Measurements from ENCODE around the gene GRK1.
"Not testable (repeated sequence)": the region's sequence is repeated elsewhere in the genome, so short reads cannot be mapped to it uniquely, and the experiment has no call there.

The GRK1 gene

GRCh38 chr13:113745500-113746142 lies 78.6 kb downstream of the GRK1 start:
- not testable (repeated sequence) for DNase-seq

DNA sequence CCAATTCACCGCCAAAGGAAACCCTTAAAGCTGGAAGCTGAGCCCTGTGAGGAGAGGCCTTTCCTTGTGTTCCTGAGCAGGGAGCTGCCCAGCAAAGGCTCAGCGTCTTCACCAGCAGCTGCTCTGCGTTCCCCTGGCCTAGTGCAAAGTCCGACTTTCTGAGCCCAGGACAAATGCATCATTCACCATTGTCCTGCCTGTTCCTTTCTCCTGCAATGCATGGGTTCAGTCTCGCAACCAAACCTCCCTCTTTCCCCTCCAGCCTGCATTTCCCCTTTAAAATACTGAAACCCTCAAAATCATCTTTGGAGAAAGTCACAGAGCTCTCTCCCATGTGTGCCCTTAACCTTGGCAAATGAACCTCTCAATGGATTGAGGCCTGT lies 79.1 kb downstream of the GRK1 start:
- no peak for DNase-seq

DNA sequence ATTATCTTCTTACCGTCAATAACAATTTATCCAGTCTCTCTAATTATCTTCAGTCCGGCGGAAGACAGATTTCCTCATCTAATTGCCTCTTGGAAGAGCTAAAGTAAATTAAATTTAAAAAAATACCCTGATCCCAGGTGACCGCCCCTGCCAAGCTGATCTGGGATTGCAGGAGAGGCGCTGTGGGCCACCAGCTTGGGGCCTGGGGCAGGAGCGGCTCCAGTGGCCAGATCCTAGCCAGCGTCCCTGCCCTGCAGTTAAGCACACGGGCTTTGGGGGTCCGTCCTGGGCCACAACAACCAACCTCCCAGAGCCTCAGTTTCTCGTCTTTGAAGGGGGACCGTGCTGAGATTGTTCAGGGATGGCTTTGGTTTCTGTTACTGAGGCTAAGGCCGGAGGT lies 79.7 kb downstream of the GRK1 start:
- DNase-seq: no peak

DNA sequence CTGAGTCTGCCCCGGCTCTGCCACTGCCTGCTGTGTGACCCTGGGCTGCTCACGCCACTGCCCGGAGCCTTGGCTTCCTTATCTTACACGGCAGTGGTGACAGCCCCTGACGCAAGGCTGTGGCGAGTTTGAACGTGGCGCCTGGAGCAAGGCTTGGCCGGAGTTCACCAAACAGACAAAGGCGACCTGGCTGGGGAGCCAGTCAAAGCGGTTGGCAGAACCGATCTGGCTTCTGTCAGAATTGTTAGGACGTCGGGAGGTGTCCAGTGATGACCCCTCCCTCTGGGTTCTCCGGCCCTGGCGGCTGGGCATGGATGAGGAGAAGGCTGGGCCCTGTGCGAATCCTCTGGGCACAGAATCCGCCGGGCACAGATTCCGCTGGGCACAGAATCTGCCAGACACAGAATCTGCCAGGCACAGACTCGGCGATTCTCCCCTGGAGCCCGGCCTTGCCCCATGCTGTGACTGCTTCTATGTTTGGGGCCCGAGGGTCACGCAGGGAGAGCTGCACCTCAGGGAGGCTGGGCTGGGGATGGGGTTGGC lies 80.3 kb downstream of the GRK1 start:
- no peak for DNase-seq

DNA sequence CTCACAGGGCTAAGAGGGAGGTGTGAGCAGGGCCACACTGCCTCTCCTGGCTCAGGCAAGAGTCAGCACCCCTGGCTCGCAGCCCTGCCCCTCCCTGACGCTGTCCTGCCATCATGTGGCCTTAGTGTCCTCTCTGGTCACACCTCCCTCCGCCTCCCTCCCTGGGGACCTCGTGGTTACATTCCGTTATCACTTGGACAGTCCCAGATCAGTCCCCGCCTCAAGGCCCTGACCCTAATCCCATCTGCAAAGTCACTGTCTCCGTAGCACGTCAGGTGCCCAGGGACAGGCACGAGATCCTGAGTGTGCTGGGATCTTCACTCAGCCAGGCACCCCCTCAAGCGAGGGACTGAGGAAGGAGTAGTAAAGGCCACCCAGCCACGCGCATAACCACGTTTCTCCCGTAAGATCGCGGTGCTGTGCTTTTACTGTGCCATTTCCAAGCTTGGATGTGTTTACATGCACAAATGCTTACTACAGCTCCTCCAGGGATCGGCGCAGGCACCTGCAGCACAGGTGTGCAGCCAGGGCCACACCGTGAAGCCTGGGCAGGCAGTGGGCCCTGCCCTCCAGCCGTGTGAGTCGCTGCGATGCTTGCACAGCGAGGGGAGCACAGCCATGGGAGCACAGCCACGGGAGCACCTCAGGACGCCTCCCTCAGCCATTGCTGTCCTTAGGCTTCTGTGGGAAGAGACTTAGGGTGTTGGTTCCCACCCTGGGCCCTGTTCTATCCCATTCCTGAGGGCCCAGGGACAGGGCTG lies 81.3 kb downstream of the GRK1 start:
- DNase-seq: no peak

GRCh38 chr13:113748862-113749451 lies 81.9 kb downstream of the GRK1 start:
- DNase-seq: no peak

DNA sequence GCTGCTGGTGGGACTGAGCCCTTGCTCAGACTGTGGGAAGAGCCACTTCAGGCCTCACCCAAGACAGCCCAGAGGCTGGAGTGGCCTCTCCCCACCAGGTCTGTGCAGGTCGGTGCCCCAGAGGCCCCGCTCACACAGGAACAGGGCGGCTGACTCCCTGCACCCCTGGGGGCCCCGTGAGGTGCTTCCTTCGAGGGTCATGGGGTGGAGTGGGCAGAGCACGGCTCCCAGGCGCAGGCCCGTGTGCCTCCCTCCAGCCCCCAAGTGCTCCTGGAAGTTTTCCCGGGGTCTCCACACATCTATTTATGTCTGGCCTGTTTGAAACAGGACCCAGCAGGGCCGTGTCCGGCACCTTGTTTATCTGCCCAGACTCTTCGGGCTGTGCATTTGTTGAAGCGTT lies 82.5 kb downstream of the GRK1 start:
- no peak for DNase-seq

- no peak for DNase-seq
These were observed 82.9 kb downstream of the GRK1 start for GRCh38 chr13:113749967-113750366.

DNA sequence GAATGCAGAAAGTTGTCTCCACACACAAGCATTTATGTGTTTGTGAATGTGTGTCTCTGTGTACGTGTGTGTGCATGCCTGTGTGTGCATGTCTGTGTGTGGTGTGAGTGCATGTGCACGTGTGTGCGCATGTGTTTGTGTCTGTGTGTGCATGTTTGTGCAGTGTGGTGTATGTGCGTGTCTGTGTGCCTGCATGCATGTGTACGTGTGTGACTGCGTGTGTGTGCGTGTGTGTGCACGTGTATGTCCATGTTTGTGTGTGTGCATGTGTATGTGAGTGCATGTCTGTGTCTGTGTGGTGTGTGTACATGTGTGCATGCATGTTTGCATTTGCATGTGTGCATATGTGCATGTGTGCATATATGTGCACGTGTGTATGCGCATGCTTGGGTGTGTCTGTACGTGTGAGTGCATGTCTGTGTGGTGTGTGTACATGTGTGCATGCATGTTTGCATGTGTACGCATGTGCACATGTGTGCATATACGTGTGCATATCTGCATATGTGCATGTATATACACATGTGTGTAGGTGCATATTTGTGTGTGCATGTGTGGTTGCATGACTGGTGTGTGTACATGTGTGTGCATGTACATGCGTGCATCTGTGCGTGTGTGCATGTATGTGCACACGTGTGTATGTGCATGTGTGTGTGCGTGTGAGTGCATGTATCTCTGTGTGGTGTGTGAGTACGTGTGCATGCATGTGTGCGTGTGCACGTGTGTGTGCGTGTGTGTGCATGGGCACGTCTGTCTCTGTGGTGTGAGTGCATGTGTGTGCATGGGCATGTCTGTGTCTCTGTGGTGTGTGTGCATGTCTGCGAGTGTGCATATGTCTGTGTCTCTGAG lies 83.8 kb downstream of the GRK1 start:
- DNase-seq: no peak

GRCh38 chr13:113751491-113751890 lies 84.5 kb downstream of the GRK1 start:
- DNase-seq: no peak

- not testable (repeated sequence) for DNase-seq
These were observed 85.4 kb downstream of the GRK1 start for GRCh38 chr13:113752211-113752986.

- DNase-seq: no peak
These were observed 86.2 kb downstream of the GRK1 start for GRCh38 chr13:113753171-113753570.

- no peak for DNase-seq
These were observed 87.2 kb downstream of the GRK1 start for GRCh38 chr13:113754242-113754641.

- no peak for DNase-seq
These were observed 87.7 kb downstream of the GRK1 start for GRCh38 chr13:113754691-113755090.

GRCh38 chr13:113756441-113757097 lies 89.5 kb downstream of the GRK1 start:
- DNase-seq: no peak

DNA sequence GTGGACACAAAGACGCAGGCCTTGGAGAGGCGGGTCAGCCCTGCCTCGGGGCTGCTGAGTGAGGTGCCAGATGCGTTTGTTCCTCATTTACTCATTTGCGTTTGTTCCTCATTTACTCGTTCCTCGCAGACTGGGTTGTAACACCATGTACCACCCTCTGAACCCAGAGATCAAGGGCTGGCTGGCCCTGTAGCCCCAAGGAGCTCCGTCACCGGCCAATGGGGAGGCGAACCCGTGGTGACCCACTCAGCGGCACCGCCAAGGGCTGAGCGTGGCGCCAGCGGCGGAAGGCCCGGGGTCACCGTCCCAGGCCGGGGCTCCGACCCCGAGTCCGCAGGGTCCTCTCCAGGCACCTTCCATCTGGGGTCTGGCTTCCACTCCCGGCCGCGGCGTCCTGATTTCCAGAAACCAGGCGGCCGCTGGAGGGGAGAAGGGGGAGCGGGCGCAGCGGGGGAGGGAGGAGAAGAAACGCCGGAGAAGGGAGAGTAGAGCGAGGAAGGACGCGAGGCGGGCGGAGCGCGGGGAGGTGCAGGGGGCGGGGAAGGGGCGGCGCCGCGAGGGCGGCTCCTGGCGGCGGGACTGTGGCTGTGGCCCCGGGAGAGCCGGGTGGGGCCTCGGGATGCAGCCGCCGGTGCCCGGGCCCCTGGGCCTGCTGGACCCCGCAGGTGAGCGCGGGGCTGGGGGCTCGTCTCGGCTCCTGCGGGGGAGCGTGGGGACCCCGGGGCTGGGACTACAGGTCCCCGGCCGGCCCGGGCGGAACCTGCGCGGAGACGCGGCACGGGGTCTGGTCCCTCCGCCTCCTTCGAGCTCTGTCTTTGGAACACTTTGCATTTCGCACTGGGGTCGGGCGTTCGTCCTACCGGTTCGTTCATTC lies 91.9 kb downstream of the GRK1 start, which contains the start of gene TMEM255B:
Gene TMEM255B (plus strand): TSS at position 576 of the 874 bp plus-strand sequence. CDS start 44 bp downstream, at position 620.
- DNase-seq: peak; percentile 69

- DNase-seq: no peak
These were observed 92.6 kb downstream of the GRK1 start for GRCh38 chr13:113759525-113760137.

- DNase-seq: no peak
These were observed 94.1 kb downstream of the GRK1 start for GRCh38 chr13:113761136-113761535.

DNA sequence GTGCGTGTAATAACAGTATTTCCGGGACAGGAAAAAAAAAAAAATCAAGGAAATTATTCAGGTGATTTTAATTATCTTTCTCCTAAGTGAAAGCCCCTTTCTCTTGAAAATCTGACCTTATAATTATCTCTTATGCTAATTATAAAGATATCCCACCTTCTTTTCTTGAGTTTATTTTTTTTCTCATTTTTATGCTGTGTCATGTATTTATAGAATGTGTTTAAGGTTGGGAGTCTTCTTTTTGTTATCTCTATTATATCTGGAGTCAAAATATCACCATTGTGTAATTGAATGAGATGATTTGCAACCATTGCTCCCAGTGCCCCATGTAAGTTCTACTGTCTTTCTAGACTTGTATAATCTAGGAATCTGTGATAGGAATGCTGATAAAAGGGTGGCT lies 95.1 kb downstream of the GRK1 start:
- DNase-seq: no peak

- DNase-seq: no peak
These were observed 95.5 kb downstream of the GRK1 start for GRCh38 chr13:113762538-113762937.
